NCI-H1417 treated with DMSO at 0.1 percent for 48 hours (cell line): ENCODE data around the gene LRRC17.
"Not testable (repeated sequence)": the region's sequence is repeated elsewhere in the genome, so short reads cannot be mapped to it uniquely, and the experiment has no call there.

Experiments
- DNase-seq: peaks from one replicate; lab custom pipeline; 2025; lab: John Stamatoyannopoulos, UW

The LRRC17 gene

DNA sequence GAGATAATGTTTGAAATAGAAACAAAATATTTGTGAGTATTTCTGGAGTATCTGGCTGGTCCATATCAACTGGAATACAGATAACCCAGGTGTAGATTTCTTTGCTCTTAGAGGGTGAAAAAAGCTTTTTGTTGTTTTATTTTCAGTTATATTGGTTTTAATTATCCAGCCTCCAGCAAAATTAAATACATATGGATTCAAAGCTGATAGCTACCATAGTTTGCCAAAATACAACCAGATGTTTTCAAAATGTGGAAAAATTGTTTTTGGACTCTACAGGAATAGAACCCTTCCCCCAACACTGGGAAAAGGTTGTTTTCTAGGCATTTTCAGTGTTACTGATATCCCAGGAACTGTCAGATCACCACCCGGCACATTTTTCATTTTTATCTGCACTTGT, 30.1 kb downstream of the LRRC17 start:
- no peak for DNase-seq

DNA sequence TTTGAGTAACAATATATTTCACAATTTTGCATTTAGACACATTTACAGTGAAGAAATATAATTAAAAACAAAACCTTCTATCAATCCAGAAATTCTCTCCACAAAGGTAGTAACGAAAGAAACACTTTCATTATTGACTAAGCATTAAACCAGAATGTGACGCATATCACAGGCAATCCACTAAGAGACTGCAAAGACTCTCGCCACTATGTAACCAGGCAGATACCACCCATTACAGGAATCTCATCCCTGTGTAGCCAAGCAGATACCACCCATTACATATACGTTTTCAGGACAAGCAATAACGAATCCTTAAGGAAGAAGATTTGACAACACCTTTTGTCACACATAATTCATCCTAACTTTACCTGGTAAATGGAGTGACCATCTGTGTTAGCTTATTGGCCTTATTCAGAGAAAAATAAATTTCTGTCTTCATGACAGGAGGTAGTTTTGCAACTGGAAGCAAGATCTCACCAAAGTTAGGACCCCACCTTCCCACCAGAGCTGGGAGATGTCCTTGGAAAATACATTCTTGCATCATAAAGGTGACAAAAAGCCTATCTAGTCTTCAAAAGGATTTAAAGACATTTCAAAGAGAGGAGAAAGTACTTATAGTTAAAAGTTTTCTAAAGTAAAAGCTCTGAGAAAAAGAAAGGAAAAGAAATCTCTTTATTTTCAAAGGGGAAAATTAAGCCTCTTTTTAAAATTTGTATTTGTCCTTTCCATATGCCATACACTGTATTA, 30.8 kb downstream of the LRRC17 start:
- no peak for DNase-seq

DNA sequence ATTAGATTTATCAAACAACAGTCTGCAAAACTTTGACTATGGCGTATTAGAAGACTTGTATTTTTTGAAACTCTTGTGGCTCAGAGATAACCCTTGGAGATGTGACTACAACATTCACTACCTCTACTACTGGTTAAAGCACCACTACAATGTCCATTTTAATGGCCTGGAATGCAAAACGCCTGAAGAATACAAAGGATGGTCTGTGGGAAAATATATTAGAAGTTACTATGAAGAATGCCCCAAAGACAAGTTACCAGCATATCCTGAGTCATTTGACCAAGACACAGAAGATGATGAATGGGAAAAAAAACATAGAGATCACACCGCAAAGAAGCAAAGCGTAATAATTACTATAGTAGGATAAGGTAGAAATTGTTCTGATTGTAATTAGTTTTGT, 31.4 kb downstream of the LRRC17 start:
- no peak for DNase-seq

DNA sequence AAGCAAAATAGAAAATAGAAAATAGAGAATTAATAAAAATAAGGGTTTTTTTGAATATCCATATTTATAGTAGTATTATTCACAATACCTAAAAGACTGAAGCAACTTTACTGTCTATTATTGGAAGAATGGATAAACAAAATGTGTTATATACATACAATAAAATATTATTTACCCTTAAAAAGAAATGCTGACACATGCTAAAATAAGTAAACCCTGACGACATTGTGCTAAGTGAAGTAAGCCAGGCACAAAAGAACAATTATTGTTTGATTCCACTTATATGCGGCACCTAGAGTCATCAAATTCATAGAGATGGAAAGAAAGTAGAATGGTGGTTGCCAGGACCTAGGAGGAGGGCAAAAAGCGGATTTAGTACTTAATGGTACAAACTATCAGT, 39.0 kb downstream of the LRRC17 start:
- DNase-seq, result no peak

DNA sequence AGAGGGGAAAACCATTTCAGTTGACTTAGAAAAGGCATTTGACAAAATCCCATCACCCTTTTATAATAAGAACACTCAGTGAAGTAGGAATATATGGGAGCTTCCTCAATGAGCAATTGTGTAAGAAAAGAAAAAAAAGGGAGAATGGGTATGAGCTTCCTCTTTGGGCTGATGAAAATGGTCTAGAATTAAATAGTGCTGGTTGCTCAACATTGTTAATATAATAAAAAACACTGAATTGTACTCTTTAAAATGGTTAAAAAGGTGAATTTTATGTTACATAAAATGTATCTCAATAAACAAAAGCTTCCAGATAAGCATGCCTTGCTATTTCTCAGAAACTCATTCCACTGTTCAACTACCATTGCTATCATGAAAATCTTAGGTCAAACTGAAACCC, 40.6 kb downstream of the LRRC17 start:
- no peak for DNase-seq

DNA sequence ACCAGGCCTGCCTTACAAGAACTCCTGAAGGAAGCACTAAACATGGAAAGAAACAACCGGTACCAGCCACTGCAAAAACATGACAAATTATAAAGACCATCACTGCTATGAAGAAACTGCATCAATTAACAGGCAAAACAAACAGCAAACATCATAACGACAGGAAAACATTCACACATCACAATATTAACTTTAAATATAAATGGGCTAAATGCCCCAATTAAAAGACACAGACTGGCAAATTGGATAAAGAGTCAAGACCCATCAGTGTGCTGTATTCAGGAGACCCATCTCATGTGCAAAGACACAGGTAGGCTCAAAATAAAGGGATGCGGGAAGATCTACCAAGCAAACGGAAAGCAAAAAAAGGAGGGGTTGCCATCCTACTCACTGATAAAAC, 41.6 kb downstream of the LRRC17 start:
- DNase-seq, result not testable (repeated sequence)

DNA sequence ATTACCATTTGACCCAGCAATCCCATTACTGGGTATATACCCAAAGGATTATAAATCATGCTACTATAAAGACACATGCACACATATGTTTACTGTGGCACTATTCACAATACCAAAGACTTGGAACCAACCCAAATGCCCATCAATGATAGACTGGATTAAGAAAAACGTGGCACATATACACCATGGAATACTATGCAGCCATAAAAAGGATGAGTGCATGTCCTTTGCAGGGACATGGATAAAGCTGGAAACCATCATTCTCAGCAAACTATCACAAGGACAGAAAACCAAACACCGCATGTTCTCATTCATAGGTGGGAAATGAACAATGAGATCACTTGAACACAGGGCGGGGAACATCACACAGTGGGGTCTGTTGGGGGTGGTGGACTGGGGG, 45.2 kb downstream of the LRRC17 start:
- not testable (repeated sequence) for DNase-seq

DNA sequence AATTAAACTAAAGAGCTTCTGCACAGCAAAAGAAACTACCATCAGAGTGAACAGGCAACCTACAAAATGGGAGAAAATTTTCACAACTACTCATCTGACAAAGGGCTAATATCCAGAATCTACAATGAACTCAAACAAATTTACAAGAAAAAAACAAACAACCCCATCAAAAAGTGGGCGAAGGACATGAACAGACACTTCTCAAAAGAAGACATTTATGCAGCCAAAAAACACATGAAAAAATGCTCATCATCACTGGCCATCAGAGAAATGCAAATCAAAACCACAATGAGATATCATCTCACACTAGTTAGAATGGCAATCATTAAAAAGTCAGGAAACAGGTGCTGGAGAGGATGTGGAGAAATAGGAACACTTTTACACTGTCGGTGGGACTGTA, 49.2 kb downstream of the LRRC17 start:
- not testable (repeated sequence) for DNase-seq

DNA sequence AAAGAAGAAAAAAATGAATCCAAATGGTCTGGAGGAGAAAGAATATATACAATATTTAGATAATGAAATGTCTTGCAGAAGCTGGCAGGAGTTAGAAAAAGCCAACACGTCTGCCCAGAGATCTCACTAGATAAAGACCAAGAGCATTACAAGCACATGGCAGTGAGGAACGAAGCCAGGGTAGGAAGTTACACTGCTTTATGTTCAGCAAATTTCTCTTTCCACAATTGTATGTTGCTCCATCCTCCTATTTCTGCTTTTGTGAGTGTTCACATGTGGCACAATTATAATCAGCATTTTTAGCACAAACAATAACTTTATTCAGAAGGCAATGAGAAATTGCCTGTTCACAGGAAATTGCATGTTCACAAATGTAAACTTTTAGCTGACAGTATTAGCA, 53.7 kb downstream of the LRRC17 start:
- no peak for DNase-seq

DNA sequence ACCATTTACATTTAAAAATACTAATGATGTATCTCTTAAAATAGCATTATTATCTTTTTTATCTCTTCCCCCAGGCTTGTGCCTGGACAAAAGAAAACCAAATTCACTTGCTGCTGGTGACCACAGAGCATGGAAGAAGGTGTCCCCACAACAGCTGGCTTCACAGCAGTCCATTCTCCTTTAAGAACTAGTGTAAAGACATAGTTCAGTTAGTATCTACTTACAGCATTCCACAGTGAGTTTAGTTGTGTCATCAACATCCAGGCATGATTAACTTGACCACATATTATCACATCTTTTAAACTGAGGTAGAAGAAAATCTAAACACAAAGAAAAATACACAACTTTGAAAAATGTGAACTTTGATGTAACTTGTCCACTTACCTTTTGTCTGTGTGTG, 55.0 kb downstream of the LRRC17 start:
- DNase-seq, result no peak

DNA sequence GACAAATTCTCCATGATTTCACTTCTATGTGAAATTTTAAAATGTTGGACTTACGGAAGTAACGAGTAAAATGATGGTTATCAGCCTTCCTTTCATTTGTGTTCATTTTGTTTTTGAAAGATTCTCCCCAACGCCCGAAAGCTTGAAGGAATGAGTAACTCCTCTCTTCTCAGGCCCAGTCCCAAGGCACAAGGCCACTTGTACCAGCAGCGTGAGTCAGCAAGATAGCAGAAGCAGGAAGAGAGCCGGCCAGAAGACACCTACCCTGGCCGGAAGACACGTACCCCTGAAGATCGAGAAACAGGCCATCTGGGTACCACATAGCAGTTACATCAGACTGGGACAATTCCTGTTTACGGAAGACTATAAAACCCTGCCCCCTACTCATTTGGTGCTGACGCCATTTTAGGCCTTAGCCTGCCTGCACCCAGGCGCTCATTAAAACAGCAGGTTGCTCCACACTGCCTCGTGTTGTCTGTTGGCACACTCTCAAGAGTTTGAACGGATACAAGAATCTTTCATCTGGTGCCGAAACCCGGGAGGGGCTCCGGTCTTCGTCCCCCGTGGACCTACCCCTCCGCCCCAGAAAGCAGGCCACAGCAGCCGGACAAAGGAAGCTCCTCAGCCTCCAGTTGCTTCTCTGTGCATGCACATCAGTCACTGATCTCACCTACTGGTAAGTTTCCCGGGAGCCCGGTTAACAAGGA, 60.4 kb downstream of the LRRC17 start:
- no peak for DNase-seq

DNA sequence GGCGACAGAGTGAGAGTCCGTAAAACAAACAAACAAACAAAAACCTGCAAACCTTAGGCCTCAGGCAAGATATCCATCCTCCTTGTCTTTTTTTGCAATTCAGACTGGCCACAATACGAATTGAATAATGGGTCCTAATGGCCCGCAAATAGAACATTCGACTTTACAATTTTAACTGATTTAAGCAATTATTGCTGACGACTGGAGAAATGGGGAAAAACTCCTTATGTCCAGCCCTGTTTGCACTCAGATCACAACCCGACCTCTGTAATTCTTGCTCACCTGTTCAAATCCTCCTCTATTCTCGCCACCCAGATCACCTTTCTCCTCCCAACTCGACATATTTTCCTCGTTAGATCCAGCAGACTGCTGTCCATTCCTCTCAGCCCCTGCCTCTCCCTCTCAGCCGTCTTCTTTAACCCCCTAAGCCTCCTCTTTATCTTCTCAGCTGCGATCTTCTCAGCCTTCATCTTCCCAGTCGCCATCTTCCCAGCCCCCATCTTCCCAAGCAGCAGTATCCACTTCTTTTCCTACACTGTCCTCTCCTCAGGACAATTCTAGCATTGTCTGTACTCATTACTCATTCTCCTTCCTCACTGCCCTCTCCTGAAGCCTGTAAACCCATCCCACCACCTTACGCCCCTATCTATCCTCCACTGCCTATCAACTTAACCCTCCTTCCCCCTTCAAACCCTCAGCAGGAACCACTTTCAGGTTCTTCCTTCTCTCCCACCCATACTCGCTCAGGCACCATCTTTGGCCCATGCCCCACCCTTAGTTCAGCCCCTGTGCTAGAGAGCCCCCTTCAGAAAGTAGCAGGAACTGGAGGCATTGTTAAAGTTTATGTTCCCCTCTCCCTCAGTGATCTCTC, 61.8 kb downstream of the LRRC17 start:
- DNase-seq, result no peak

DNA sequence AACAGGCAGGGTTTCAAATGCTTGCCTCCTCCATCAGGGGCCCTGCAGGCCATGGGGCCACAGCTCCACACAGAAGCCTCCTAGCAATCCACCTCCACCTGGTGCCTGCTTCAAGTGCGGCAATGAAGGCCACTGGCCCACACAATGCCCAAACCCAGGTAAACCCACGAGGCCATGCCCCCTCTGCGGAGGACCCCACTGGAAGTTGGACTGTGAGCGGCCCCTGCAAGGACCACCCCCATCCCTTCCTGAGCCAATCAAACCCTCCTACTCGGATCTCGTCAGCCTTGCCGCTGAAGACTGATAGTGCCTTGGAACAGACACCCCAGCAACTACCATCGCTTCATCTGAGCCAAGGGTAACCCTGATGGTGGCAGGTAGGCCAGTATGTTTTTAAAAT, 63.1 kb downstream of the LRRC17 start:
- no peak for DNase-seq

DNA sequence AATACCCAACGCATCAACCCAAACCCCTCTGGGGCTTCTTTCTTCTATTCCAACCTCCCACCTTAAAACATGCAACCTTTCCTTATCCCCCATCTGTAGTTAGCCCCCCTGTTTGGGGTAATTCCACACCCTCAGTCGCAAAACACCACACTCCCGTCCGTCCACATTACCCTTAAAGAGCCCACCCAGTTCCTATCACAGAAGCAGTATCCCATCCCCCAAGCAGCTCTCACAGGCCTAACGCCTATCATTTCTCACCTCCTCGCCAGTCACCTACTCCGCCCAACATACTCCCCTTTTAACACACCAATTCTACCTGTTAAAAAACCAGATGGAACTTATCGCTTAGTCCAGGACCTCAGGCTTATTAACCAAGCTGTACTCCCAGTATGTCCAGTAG, 63.7 kb downstream of the LRRC17 start:
- no peak for DNase-seq

DNA sequence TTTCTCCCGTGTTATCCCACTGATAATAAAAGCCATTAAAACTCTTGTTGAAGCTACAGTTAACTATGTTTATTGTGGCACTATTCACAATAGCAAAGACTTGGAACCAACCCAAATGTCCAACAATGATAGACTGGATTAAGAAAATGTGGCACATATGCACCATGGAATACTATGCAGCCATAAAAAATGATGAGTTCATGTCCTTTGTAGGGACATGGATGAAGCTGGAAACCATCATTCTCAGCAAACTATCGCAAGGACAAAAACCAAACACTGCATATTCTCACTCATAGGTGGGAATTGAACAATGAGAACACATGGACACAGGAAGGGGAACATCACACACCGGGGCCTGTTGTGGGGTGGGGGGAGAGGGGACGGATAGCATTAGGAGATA, 64.8 kb downstream of the LRRC17 start:
- DNase-seq, result not testable (repeated sequence)

DNA sequence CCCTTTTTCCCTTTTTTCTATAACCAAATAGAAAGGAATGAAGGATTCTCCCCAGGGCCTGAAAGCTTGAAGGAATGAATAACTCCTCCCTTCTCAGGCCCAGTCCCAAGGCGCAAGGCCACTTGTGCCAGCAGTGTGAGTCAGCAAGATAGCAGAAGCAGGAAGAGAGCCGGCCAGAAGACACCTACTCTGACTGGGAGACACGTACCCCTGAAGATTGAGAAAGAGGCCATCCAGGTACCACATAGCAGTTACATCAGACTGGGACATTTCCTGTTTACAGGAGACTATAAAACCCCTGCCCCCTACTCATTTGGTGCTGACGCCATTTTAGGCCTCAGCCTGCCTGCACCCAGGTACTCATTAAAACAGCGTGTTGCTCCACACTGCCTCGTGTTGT, 65.5 kb downstream of the LRRC17 start:
- no peak for DNase-seq

DNA sequence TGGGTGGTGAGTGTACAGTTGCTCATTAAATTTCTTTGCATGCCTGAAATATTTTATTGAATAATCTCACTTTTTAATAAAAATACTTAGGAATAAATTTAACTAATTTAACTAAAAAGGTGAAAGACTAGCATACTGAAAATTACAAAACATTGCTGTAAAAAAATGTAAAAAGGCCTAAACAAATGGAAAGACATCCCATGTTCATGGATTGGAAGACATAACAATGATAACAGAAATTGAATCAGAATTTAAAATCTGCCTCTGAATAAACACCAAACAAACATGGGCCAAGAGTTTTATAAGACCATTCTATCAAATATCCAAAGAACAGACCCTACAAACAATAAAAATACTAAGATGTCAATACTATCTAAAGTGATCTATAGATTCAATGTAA, 66.9 kb downstream of the LRRC17 start:
- DNase-seq, result no peak

DNA sequence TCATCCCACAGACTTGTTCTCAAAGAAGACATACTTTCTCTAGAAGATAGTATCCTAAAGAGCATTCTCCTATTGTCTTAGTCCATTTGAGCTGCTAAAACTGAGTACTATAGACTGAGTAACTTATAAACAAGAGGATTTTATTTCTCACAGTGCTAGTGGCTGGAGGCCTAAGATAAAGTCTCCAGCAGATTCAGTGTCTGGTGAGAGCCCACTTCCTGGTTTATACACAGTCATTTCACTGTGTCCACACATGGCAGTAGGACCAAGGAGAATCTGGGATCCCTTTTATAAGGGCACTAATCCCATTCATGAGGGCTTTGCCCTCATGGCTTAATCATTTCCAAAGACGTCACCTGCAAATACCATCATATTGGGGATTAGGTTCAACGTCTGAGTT, 68.7 kb downstream of the LRRC17 start:
- no peak for DNase-seq

DNA sequence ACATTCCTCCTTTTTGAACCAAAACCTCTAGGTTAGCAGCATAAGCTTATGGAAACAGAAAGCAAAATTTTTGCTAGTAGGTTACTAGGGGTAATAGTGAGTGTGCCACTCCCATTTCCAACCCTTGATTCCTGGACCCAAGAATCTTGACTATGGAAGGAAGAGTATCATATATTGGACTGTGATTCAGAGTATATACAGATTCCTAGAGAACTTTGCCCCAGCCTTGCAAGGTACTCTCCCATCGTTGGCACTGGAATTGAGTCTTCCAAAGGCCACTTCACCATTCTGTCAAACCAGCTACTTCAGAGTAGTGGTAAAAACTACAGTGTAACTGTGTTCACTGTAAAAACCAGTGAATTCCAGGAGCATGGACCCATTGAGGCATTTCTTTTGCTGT, 69.4 kb downstream of the LRRC17 start:
- no peak for DNase-seq

DNA sequence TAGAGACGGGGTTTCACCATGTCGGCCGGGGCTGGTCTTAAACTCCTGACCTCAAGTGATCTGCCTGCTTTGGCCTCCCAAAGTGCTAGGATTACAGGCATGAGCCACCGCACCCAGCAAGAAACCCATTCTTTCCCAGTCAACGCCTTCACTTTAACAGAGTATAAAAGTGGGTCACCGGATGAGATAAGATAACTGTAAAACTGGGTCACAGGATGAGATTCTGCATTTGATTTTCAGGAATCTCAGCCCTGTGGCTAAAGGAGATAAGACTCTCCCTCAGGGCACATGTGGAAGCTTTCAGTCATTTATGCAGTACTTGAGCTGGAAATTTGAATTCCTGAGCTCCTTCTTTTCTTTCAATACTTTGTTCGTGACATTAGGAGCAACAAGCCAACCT, 70.8 kb downstream of the LRRC17 start:
- DNase-seq, result no peak

DNA sequence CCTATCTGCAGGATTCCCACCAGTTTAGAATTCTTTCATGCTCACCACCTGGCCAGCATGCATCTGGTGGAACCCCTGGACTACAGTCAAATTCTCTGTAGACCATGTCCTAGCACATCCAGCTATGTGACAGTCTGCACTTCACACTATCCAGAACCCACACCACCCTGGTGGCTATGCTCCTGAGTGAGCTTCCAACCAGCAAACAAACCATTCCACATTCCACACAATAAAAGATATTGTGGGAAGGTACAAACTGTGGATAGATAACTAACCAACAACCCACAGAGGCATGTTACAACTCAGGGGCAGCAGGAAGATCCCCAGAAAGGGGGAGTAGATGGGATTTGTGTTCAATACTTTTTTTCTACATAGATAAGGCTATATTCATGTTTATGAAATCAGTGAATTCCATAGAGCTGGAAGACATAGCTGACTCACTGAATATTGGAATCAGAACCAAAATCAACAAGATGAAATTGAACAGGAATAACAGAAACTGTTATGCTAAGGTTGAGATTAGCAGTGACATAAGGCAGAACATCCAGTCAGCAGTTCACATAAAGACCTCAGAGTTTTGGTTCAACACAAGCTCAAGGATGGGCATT, 72.5 kb downstream of the LRRC17 start:
- no peak for DNase-seq

DNA sequence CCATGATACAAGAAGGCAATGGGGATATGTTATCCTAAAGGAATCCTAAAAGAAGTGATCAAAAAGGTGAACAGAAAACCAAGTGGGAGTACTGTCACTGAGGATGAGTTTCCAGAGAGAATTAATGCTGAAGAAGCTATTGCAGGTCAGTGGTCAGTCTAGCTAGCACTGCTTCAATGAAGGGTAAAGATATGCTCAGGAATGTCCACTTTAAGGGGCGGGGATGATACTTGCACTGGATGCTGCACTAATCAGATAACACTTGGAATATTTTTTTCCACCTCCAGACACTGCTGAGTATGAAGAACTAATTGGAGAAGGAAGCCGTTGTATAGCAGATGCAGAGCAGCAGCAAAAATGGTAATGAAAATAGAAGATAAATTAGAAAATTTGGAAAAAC, 75.3 kb downstream of the LRRC17 start:
- DNase-seq, result no peak
